Measurements from ENCODE around the gene SGF29.
A peak's percentile ranks its signal among the peaks of the same experiment; 100 is the strongest.
"Not testable (repeated sequence)": the region's sequence is repeated elsewhere in the genome, so short reads cannot be mapped to it uniquely, and the experiment has no call there.

The SGF29 gene

DNA sequence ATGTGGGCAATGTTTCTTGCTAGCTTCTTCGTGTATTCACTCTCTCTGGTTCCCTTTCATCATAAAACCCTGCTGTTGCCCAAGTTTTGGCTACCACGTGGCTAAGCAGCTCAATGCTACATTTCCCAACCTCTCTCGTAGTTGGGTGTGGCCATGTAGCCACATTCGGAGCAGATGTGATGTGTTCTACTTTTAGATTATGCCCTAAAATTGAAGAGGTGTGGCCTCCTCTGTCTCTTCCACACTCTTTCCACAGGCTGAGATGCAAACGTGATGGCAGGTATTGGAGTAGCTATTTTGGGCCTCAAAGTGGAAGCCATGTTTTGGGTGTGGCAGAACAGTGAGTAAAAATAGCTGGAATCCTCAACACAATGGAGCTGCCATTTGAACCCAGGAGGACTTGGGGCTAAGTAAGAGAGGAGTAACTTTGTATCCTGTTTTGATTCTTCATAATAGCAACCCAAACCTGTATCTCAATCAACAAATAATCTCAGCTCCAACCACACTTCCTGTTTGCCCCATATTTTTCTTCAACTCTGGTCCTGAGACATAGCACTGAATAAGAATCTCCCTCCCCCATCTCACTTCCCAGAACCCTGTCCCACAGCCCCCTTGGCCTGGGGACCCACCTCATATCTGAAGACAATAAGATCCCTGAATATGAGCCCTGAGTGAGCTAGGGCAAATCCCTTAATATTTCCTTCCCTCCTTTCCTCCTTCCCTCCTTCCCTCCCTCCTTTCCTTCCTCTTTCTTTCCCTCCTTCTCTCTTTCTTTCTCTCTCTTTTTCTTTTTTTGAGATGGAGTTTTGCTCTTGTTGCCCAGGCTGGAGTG, 19.0 kb upstream of the SGF29 start:
- DNase-seq = no peak

DNA sequence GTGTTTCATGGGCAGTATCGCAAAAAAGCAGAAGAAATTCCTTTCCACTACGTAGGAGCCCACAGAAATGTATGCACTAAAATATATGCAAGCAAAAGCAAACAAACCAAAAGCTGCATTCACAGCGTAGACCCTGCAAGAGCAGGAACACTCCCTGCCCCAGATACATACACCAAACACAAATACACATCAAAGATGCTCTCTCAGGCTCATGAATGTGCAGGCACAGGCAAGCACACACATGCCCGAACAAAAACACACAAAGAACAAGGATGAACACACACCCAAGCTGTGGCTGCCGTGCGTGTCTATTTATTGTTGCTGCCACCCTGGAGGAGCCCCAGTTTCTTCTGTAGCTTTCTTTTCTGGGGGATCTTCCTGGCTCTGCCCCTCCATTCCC, 16.6 kb upstream of the SGF29 start:
- DNase-seq = no peak

DNA sequence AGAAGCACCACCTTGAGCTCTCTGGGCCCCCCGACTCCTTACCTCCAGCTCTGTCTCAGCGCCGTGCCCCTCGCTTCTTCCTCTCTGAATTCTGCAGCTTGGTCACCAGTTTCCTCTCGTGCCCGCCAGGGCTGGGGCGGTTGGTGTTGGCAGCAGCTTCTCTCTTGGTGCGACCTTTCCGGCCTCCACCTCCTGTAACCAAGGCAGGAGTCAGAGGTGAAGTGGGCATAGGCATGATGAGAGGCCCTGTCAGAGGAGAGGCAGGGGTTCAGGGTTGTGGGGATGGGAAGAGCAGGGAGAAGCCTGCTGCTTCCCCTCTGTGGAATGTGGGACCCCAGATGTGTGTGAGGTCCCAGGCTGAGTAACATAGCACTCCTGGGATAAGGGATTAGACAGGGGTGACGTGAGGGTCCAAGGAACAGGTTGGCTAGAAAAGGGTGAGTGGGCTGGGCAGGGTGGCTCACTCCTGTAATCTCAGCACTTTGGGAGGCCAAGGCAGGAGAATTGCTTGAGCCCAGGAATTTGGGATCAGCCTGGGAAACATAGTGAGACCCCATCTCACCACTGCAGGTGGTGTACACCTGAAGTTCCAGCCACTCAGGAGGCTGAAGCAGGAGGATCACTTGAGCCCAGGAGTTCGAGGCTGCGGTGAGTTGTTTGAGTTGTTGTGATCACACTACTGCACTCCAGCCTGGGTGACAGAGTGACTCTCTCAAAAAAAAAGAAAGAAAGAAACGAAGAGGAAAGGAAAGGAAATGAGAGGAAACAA, 15.6 kb upstream of the SGF29 start:
- no peak for DNase-seq

DNA sequence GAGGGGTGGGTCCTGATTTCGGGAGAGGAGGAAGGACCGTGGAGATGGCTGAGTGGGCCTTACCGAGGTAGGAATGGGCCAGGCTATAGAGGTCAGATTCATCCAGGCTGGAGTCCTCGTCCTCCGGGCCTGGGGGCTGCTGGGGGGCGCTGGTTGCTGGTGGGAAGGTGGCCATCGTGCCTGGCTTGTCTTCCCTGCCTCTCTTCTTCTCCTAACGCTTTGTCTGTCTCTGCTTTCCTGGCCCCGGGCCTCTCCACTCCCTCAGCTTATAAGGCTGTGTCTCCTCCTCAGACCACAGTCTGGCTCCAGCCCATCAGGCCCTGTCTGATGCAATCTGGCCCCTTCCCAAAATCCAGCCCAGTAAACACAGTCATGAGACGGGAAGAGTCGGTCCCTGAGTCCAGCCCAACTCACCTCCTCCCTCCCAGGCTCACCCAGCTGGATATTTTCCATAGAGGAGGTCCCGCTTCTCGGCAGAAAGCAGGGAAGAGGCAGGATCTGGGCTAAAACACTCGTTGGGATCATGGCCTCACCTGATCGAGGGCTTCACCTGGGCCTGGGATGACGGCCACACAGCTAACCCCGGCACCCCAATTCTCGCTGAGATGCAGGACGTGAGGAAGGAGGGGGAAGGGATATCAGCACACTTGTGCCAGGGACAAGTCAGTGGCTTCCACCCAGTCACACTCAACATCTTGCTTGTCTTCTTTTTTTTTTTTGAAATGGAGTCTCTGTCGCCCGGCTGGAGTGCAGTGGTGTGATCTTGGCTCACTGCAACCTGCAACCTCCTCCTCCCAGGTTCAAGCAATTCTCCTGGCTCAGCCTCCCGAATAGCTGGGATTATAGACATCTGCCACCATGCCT, 14.8 kb upstream of the SGF29 start, which contains the start of gene NUPR1:
Gene NUPR1, minus strand, starts transcription at position 242 of the 864 bp plus-strand sequence. Its CDS starts 67 bp downstream, at position 175.
- DNase-seq = peak; percentile 96

DNA sequence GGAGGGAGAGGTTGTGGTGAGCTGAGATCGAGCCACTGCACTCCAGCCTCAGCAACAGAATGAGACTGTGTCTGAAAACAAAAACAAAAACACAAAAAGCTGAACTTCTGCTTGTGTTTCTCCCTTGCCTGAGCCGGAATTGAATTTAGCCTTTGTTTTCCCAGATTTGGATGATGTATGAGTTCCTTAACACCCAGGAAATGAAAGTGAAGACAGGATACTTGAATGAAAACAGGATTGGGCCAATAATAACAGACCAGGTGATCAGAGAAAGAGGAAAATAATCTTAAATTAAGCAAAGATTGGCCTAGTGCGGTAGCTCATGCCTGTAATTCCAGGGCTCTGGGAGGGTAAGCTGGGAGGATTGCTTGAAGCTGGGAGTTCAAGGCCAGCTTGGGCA, 13.4 kb upstream of the SGF29 start:
- DNase-seq = no peak

DNA sequence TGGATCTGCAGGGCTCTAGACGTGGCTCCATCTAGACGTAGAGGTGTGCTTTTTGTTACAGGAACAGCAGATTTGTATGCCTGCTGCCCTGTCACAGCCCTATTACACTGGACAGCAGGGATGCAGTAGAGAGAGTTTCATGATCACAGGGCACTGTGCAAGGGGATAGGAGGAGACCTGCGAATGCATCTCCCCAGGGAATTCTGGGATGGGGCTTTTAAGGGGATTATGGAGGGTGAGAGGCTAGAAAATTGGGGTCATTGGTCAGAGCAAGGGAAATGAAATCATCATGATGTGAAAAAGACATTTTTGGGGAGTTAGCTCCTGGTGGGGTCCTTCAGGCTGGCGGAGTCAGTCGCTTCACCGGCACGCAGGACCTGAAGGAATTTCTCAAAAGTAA, 11.1 kb upstream of the SGF29 start:
- no peak for DNase-seq

DNA sequence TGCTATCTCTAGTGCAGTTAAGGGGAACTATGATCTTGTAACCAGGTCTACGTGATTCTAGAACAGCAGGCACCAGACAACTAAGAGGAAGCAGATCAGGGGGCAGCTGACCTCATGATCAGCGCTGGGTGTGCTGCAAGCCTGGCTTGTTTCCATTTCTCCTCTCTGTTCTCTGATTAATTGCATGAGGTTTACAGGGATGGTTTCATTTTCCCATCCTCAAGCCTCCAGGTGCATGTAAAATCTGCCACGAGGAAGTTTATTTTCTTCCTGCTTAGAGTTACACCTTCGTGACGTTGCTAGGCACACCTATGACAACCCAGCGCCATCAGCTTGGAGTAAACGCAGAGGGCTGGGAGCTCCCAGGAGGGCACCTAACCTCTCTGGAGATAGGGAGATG, 10.6 kb upstream of the SGF29 start:
- DNase-seq = no peak

DNA sequence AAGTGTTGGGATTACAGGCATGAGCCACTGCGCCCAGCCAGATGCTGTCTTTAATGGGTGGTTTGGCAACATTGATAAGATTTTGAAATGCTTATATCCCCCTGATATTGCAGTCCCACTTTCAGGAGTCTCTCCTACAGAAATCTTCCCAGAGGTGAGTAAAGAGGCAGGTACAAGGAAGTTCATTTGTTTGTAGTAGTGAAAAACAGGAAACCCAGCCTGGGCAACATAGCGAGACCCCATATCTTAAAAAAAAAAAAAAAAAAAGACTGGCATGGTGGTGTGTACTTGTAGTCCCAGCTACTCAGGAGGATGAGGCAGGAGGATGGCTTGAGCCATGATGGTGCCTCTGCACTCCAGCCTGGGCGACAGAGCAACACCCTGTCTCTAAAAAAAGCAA, 8.7 kb upstream of the SGF29 start:
- no peak for DNase-seq

DNA sequence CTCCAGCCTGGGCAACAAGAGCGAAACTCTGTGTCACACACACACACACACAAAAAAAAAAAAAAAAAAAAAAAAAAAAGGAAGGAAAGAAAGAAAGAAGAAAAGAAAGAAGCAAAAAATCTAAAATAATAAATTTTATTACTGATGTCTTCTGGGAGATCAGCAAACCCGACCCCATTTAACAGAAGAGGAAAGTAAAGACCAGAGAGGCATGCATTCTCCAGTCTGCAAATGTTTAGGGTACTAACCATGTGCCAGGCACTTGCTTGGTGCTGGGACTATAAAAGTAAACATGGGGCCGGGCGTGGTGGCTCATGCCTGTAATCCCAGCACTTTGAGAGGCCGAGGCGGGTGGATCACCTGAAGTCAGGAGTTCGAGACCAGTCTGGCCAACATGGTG, 7.8 kb upstream of the SGF29 start:
- DNase-seq = not testable (repeated sequence)

DNA sequence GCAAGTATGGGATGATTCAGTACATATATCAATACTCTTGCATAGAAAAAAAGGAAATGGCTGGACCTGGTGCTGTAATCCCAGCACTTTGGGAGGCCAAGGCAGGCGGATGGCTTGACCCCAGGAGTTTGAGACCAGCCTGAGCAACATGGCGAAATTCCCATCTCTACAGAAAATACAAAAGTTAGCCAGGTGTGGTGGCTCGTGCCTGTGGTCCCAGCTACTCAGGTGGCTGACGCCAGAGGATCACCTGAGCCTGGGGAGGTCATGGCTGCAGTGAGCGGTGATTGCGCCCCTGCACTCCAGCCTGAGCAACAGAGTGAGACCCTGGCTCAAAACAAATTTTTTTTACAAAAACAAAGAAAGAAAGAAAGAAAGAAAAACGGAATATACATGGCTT, 7.1 kb upstream of the SGF29 start:
- no peak for DNase-seq

DNA sequence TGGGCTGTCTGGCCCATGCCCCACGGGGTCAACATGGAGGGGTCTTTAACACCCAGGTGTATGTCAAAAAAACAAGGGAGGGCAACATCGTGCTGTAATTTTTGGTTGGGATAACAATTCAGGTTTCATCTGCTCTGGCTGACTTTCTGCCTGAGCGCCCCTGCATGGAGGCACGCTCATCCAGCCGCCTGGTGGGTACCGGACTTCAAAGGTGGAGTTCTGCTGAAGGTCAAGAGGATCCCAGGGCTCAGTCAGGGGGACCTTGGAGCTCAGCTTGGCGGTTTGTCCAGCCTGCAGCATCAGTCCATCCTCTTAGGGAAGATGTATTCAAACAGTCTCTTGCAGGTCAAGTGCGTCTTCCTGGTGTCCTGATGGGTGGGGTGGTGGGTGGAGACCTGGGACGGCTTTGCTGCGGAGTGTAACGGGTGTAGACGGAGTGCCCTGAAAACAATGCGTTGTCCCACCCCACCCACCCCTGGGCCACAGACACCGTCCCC, 5.4 kb upstream of the SGF29 start:
- no peak for DNase-seq

DNA sequence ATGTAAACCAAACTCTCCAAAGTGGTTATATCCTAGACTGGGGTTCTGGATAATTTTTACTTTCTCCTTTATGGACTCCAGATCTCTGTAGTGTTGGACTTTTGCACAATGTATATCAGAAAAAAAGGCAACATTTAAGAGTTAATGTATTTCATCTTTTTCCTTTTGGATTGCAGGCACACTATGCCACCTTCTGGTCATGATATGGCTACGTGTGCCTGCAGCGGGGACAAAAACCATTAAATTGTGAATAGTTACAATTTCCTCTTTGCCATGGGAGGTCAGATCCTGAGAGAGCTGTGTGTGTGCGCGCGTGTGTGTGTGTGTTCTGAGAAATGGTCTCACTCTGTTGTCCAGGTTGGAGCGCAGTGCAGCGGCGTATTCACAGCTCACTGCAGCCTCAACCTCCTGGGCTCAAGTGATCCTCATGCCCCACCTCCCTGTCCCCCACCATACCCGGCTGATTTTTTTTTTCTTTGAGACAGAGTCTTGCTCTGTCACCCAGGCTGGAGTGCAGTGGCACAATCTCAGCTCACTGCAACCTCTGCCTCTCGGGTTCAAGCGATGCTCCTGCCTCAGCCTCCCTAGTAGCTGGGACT, 4.3 kb upstream of the SGF29 start:
- DNase-seq = no peak

DNA sequence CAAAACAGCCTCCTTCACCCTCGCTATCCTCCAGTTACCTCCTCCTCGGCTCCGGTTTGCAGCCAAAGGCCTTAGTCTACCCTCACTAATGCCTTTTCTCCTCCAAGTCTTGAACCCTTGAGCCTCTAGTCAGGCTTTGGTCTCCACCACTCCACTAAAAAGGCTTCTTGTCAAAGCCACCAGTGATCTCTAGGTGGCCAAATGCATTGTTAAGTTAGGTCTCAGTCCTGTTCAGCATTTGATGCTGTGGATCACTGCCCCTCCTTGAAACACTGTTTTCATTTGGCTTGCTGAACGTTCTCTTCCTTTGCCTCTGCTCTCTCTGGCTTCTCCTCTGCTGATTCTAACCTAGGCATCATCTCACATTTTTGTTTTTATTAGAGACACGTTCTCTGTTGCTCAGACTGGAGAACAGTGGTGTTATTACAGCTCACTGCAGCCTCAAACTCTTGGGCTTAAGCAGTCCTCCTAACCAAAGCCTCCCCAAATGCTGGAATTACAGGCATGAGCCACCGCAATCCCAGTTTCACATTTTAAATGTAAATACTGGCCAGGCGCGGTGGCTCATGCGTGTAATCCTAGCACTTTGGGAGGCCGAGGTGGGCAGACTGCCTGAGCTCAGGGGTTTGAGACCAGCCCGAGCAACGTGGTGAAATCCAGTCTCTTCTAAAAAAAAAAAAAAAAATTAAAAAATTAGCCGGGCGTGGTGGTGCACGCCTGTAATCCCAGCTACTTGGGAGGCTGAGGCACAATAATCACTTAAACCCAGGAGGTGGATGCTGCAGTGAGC, 1.1 kb downstream of the SGF29 start:
- DNase-seq = no peak

DNA sequence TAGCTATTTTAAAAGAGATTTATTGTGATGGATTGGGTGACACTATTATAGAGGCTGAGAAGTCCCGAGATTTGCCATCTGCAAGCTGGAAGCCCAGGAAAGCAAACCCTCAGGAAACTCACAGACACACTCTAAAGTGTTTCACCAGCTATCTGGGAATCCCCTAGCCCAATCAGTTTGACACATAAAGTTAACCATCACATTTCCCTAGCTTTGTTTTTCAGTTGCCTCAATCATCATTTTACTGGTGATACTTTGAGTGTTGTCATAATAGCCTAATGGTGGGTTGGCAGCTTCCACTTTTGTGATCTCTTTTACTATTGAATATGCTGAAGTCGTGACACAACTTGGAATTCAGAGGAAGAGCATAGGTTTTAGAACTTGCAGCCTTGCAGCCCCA, 1.8 kb downstream of the SGF29 start:
- no peak for DNase-seq

DNA sequence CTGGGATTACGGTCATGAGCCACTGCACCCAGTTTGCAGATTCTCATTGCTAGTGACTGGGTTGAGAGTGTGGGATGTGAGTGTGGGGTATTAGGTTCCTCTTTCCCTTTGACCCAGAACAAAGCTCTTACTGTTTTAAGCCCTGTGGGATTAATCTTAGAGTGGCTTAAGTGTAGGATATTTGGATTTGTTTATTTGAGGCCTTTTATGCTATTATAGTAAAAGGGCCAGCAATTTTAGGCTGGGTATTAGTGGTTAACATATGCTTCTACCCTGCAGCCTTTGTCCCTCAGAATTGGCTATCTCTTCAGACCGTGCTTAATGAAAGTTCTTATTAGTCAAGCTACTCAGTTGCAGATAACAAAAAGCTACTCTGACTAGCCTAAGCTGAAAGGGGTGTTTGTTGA, 3.2 kb downstream of the SGF29 start:
- no peak for DNase-seq

DNA sequence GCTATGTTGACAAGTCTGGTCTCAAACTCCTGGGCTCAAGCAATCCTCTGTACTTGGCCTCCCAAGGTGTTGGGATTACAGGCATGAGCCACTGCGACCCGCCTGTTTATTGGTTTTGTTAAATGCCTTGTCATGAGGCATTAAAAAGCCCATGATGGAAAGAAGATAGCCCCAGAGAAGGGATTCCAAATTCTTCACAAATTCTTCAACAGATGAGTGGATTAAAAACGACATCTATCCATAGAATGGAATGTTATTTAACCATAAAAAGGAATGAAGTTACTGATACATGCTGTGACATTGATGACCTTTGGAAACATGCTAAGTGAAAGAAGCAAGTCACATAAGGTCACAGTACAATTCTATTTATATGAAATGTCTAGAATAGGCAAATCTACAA, 4.7 kb downstream of the SGF29 start:
- DNase-seq = no peak

DNA sequence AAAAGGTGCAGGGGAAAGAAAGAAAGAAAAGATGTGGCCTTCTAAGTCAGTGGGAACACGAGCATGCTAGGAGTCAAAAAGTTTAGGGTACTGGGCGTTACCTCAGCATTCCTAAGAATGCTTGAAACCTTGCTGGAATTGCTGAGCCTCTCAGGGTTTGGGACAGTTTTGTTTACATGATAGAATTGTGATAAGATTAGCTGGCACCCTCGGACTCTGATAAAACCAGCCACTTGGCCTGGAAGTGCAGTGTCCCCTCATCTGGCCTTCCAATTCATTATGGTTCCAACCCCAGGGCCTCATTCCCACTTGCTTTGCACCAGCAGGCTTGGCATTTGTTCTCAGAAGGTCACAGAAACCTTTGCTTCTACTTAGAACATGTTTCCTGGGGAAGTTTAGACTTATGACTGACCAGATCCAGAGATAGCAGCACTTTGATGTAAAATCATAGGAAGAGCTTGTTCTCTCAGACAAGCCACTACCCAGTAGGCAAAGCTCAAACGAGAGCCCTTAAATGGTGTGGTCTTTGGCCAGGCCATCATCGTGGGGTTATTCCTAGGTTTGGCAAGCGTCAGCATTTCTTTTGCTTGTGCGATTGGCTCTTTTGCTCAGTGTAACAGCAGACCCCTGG, 8.0 kb downstream of the SGF29 start:
- DNase-seq = no peak

DNA sequence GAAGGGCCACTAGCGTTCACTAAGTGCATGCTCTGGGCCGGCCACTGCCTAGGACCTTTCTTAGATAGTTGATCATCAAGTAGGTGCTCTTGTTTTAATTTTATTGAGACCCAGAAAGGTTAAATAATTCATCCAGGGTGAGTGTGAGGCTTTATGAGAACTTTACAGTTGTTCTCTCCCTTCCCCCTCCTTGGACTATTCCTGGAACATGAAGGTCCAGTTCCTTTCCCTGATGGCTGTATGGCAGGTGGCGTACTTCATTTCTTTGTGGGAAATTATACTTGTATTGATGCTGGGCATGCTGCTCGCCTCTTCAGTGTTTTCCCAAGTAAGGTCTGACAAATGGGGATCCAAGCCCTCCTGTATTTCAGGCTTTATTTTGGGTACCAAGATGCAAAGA, 8.5 kb downstream of the SGF29 start:
- no peak for DNase-seq

DNA sequence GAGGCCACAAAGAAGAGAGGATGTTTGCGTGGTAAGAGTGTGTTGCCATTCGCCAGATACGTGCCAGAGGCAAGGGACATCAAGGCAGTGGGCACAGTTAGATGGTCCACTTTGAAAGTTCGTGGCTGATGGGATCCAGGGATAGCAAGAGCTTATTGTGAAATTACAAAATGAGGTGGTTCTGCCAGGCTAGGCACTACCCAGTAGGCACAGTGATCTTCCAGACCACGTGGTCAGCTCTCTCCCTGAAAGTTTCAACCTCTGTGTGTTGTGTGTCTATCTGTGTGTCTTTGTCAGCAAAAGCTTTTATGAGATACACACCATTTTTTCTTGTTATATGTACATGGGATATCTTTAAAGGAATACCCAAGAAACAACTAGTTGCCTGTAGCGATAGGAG, 9.5 kb downstream of the SGF29 start:
- DNase-seq = no peak

DNA sequence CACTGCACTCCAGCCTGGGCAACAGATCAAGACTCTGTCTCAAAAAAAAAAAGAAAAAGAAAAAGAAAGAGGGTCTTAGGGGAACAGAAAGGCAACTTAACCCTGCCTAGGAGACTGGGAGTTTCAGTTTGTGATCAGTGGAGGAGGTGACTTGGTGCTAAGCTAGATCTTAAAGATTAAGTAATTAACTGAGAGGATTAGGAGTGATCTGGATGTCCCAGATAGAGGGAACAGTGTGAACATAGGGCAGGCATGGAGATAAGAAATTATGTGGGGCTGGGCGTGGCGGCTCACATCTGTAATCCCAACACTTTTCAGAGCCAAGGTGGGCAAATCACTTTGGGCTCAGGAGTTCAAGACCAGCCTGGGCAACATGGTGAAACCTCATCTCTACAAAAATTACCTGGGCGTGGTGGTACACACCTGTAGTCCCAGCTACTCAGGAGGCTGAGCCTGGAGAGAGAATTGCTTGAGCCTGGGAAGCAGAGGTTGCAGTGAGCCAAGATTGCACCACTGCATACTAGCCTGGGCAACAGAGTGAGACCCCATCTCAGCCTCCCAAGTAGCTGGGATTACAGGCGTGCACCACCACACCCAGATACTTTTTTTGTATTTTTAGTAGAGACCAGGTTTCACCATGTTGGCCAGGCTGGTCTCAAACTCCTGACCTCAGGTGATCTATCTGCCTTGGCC, 12.7 kb downstream of the SGF29 start:
- not testable (repeated sequence) for DNase-seq

DNA sequence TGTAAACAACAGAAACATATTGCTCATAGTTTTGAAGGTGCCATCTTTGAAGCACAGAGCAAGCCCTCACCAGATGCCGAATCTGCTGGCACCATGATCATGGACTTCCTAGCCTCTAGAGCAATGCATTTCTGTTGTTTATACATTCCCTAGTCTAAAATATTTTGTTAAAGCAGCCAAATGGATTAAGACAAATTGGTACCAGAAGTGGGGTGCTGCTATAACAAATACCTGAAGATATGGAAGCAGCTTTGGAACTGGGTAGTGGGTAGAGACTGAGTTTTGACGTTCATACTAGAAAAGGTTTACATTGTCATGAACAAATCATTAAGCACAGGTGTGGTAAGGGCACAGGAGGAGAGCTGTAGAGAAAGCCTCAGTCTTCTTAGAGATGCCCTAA, 13.6 kb downstream of the SGF29 start:
- no peak for DNase-seq

All from right forelimb (tissue), 1 donor.